Stimulated activated CD4-positive, alpha-beta T cell treated with anti-CD3 and anti-CD28 coated beads, Interleukin-2, amount 100 ng/mL, for 4 hours (primary cell): ENCODE results near the gene CD177.
"Not testable (repeated sequence)": the region's sequence is repeated elsewhere in the genome, so short reads cannot be mapped to it uniquely, and the experiment has no call there.

Source experiments
- DNase-seq: peaks from one replicate; pipeline ENCODE4 v3.0.0-alpha.2; 2020; ENCODE audit warnings: low read depth

Gene CD177

GRCh38 chr19:43380771-43381386 lies 27.4 kb downstream of the CD177 start:
- DNase-seq: no peak

DNA sequence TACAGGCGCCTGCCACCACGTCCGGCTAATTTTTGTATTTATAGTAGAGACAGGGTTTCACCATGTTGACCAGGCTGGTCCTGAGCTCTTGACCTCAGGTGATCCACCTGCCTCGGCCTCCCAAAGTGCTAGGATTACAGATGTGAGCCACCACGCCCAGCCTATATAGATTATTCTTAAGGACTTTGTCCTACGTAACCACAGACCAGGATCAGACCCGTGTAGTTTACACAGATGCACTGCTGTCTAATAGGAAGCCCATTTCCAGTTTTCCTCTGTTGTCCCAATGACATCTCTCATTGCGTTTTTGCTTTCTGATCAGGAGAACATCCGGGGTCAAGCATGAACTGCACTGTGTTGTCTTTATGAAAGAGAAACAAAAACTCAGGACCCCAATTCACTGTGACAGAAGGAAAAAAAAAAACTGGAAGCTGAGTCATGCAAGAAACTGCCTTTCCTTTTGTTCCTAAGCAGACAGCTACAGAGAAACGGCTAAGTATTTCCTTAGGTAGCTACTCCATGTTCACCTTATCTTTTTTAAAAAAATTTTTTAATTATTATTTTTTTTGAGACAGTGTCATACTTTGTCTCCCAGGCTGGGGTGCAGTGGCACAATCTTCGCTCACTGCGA lies 29.2 kb downstream of the CD177 start:
- DNase-seq: not testable (repeated sequence)

- not testable (repeated sequence) for DNase-seq
These were observed 29.8 kb downstream of the CD177 start for GRCh38 chr19:43383254-43383653.

DNA sequence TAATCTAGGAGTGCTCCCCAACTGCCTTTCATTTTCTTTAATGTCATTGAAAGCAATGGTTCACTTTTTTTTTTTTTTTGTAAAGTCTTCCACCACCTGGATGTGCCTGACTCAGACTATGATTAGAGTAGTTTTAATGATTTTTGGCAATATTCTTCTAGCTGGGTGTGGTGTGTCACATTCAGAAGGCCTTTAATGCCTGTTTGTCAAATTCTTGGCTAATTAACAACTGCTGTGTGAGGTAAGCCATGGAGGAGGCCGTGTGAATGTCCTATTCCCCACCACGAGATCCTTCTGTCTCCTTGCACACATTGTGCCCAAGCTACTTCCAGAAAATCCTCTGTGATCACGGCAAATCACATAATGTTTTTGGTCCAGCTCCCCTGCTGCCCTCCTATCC lies 30.3 kb downstream of the CD177 start:
- DNase-seq: not testable (repeated sequence)

DNA sequence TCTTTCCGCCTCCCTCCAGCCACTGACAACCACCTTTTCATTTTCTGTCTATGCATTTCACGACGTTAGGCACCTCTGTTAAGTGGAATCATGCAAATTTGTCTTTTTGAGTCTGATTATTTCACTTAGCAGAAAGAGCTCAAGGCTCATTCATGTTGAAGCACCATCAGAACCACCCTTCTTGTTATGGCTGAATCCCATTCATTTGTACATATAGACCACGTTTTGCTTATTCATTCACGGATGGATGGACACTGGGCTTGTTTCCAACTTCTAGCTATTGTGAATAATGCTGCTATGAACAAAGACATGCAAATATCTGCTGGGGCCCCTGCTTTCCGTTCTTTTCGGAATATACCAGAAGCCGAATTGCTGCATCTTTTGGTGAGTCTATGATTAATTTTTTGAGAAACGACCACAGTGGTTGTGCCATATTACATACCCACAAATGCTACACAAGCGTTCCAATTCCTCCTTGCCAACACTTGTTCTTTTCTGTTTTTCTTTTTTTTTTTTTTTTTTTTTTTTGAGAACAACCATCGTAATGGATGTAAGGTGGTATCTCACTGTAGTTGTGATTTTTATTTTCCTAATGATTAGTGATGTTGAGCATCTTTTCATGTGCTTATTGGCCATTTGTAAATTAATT lies 37.5 kb downstream of the CD177 start:
- not testable (repeated sequence) for DNase-seq

DNA sequence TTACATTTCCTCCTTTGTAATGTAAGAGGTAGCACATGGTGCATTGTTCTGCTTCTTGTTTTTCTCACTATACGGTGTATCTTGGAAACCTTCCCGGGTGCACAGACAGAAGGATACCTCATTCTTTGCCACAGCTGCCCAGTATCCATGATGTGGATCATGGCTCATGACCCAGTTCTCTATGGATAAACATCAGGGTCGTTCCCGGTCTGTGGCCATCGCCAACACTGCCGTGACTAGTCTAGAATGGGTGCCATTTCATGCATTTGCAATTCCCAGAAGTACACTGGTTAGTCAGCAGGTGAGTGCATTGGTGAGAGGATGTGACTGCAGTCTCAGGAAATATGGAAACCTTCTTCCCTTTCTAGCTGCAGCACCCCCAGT lies 38.1 kb downstream of the CD177 start:
- DNase-seq: not testable (repeated sequence)

GRCh38 chr19:43393501-43393900 lies 40.0 kb downstream of the CD177 start:
- not testable (repeated sequence) for DNase-seq

DNA sequence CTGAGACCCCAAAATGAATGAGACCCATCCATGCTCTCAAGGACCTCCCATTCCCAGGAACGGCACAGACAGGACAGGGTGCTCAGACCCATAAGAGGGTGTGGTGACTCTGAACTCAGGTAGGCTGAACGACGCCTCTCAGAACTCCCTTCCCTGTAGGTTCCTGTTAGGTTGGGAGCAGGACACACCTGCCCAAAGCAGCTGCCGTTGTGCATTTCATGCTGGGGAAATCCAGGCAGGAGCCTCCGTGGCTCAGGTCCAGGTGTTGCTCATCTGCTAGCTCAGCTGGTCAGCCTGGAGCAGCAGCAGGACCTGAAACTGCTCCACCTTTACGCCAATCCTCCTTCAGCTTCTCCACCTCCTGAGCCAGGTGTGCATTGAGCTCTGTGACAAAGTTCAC lies 42.1 kb downstream of the CD177 start:
- DNase-seq: no peak

DNA sequence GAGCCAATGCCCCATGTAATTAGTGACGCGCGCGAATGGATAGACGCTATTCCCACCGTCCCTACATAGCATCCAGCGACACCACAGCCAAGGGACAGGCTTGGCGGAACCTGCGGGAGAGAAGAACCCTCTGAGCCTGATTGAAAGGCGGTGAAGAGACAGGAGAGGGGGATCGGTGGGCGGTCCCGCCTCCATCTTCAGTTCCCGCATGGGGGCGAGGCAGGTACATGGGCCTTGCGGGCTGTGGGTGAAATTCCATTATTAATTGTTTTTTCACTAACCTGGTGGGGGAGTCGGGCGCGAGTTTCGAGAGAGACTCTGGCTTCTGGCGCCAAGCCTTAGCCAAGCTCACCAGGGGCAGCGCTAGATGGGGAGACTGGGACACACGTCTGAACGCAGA lies 52.8 kb downstream of the CD177 start:
- no peak for DNase-seq

- no peak for DNase-seq
These were observed 54.0 kb downstream of the CD177 start for GRCh38 chr19:43407416-43408005.

GRCh38 chr19:43408043-43408442 lies 54.6 kb downstream of the CD177 start:
- DNase-seq: no peak

- no peak for DNase-seq
These were observed 55.9 kb downstream of the CD177 start for GRCh38 chr19:43409415-43409814.

DNA sequence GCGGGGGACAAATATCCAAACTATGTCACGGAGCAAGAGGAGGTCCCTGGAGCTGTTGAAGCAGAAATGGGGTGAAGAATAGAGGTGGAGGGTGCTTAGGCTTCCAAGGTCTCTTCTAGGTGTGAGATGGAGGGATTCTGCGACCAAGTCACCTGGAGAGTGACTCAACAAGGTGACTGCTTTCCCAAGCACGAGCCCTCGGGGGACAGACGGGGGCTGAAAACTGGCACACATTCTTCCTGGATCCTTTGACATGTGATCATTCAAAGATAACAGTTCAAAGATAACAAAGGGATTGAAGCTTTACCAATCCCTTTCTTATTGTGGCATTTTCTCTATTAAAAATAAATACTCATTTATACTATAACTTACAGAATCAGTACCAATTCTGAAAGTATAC lies 59.0 kb downstream of the CD177 start:
- no peak for DNase-seq
